Activated CD4-positive, alpha-beta T cell treated with anti-CD3 and anti-CD28 coated beads for 1 hour (primary cell): ENCODE measurements around the gene CNTN3.

Experiments
- DNase-seq: peaks from one replicate; pipeline ENCODE4 v3.0.0-alpha.2; 2020

The CNTN3 gene

DNA sequence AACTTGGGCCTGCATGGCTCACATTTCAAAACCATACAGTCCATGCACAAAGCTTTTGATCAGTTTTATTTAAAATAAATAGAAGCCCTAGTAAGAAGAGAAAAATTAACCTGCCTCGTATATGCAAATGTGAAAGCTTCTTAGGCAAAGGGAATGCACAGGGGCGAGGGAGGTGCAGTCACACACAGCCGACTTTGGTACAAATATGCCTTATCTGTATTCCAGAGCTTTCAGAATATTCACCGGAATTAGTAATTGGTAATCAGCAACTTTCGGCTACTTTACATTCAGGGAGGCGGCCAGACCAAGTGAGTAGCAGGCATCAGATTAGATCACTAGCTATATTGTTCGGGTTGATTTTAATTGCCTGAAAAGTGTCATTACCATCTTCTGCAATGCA is 7.5 kb downstream of the CNTN3 start:
- DNase-seq: no peak

DNA sequence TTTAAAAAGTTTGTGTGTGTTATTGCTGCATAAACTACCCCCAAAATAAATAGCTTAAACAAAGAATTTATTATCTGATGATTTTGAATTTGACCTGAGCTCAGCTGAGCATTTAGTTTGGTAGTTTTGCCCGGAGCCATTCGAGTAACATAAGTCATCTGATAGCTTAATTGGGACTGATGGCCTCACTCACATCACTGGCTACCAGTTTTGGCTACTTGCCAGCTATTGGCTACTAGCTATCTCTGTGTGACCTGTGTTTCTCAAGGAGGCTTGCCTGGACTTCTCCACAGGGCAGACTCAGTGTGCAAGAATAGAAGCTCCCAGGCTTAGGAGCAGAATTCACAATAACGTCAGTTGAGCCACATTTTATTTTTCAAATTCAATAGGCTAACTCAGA is 9.0 kb downstream of the CNTN3 start:
- DNase-seq: no peak

DNA sequence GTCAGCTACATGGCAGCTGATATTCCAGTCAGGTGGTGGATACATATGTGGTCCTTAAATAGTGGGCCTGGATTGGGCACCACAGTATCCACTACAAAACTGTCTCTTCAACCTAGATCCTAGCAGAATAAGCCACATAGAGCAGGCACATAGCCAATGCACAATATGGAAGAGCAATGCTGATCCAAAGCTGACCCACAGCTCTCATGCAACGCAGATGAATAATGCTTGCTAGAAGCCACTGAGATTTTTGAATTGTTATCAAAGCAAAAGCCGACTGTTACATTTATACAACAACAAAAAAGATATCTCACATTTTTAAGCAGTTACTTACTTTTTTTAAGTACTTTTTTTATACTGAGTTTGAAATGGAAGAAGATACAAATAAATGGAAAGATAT is 11.2 kb downstream of the CNTN3 start:
- DNase-seq: no peak

DNA sequence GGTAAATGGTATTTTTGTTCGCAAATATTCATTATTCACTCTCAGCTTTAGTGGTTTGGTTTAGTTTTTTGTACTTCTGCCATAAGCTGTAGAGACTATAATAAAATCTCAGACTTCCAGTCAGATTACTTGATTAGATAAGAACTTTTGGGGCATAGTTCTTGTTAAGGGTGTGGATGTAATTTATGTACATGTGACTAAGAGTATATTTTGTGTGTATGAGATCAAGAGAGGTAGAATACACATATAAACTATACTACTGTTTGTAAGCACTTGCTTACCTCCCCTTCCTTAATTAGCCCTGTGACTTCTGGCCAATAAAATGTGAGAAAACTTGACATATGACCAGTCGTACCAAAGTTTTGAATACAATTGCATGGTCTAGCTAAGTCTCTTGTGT is 12.0 kb downstream of the CNTN3 start:
- DNase-seq: no peak

DNA sequence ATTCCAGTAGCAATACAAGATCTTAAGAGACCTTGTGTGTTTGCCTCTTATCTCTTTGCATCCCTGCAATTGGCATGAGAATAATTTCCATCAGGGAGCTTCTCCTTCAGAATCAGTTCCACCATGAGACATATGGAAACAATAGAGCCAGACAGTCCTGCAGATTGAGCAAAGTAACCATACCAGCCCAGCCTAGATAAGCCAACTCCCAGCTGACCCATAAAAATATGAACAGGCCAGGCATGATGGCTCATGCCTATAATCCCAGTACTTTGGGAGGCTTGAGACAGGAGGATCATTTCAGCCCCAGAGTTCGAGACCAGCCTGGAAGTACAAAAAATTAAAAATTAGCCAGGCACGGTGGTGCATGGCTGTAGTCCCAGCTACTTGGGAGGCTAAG is 12.7 kb downstream of the CNTN3 start:
- no peak for DNase-seq

DNA sequence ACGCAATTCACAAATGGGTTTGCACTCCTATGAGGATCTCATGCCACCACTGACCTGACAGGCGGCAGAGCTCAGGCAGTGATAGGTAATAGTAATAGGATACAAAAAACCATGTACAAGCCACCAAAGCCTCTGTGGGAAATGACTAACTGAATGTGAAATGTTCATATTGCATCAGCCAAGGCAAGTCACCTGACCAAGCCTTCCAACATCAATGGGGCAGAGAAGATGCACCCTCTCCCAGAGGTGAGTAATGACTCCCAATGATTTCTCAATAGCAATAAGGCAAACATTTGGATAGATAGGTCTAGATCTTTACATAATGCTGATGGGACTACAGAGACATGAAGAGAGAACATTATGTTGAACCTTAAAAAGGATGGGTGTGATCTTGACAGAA is 14.9 kb downstream of the CNTN3 start:
- DNase-seq: no peak

DNA sequence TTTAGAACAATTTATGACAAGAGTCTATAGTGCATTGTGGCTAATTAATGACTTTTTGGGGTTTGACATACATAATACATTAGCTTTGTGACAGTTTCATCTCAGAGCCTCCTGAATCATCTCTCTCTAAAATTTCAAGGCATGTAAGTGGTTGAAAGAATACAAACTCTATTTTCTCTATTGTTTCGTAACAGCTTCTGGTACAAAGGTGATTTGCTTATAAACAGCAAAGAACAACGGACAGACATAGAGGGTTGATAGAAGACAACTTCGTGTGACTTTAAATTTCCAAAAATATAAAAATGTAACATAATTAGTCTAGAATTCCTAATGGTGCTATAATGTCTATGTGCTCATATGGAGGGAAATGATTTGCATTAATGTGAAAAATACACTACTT is 21.3 kb downstream of the CNTN3 start:
- DNase-seq: no peak

DNA sequence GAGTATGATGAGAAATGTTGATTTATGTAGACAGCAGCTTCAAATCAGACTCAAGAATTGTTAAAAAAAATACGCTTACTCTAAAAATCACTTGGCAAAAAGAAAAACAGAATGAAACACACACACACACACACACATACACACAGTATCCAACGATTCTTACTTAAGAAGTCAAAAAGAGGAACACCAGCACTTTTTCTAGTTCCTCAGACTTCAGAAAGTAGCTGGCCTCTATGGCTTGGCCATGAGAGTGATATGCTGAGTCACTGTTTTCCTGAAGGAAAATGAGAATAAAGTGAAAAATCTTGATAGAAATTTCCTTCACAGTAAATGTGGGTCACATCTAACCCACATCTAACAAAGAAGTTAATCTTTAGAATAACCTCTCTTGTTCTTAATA is 22.1 kb downstream of the CNTN3 start:
- no peak for DNase-seq

DNA sequence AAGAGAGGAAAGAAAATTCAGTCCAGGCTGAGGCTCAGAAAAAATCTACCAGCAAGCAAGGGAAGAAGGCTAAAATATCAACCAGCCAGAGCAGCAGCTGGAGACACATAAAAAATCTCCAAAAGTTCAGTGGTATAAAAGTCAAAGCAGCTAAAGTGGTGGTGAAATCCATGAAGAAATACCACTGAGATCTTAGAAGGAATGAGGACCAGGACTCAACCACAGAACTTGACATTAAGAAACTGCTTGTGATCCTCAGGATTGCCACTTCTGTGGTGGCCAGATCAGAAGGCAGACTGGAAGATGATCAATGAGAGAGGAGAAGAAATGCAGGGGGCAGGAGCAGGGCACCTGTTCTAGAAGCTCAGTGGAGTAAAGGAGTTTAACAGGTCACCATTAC is 22.5 kb downstream of the CNTN3 start:
- DNase-seq: no peak

DNA sequence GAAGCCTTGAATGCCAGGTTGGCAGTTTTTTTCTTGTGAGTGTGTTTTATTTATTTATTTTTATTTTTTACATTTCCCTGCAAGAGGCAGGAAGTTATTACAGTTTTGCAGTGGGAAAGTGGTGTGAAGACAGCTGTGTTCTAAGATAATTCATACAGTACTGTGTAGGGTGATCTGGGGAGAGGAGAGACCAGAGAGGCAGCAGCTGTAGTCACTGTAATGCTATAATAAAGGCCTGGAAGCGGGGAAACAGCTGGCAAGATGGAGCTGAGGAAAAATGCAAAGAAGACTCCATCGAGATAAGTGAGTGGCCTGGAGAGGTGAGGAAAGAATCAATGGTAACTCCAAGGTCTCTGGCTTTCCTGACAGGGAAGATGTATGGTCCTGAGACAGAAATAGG is 23.1 kb downstream of the CNTN3 start:
- no peak for DNase-seq

DNA sequence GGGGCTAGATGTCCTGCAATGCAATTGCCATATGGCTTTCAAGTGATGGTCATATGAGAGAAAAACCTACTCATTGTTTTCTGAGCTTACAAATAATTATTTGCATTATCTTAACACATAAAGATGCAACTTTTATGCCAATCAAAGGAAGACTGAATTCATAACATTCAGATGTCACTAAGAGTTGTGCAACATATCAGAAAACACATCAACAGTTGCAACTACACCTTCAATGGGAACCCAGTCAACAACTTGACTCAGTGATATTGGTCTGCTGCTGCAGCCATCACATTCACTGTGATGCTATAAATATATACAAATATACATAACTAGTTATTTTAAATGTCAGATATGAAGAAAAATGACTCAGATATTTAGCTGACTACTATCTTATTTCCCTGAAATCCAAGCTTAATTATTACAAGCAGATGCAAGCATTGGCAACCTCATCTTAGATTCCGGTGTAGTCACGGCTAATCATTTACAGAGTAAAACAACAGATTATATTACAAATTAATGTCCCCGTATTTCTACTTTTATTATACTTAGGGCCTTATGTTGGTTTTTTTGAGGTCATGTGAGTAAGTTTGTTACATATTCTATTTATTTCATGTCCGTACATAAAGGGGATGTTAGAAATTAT is 23.7 kb downstream of the CNTN3 start:
- no peak for DNase-seq

DNA sequence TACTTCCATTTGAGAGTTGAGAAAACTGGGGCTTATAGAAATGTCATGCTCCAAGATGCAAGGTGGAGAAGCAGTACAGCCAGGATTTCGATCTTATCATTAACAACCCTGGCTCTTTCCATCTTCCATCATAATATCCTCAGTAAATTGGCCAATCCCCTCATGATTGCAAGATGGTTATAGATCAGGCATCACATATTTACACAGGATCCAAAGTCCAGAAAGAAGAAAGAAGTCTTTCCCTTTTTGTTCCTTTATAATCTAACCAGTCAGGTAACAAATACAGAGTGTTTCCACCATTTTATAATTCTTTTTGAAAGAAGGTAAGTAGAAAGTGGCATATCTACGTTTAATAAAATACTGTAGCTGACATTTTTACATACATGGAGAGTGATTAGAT is 29.7 kb downstream of the CNTN3 start:
- DNase-seq: no peak

DNA sequence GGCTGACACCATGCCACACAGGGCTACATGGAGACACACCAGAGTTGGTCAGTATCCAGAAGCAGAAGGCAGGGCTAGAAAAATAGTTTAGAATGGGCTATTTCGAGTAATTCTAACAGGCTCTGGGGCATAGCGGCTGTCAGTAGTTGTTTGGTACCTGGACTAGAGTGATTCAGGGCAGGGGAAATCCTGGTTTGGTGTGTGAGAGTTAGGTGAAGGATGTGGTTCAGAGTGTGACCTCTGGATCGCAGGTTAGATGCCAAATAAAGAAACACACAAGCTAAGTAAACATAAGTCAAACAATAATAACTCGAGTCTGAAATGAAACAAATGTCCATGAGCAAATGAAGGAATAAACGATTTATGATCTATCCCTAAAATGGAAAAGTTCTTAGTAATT is 31.5 kb downstream of the CNTN3 start:
- no peak for DNase-seq

DNA sequence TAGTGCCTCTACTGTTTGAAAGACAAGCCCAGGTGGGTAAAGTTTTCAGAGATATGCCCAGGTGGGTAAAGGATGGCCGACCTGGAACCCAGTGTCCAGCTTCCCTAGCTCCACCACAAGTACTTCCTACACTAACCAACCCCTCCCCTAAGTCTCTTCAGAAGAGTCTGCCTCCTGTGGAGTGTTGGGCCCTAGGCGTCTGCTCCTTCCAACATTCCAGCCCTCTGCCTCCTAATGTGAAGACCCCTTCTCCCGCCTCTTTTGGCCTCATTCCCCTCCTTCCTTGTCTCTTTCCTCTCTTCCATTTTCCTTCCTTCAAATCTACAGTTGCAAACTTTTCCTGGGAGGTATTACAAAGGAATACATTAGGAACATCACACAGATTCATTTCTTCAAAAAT is 38.6 kb downstream of the CNTN3 start:
- DNase-seq: no peak

DNA sequence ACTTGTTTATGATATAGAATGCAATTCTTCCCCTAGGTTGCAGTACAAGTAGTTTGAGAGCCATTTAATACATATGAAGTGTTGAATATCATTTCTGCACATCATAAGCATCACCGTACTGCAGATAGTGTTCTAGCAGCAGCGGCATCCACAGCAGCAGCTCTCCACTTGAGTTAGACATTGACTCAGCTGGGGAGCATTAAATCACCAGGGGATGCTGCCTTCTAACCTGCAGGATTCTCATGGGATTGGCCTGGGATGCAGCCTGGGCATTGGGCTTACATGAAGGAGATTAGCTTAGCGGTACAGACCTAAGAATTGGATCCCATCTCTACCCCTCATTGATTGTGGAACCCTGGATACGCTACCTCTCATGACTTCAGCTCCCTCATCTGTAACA is 43.3 kb downstream of the CNTN3 start:
- no peak for DNase-seq
